Fibroblast of skin of abdomen (primary cell): ENCODE results near the gene AUNIP.

ENCODE experiments used
- DNase-seq: peaks from one replicate; pipeline ENCODE4 v3.0.0-alpha.2; 2013

The AUNIP gene

GRCh38 chr1:25808481-25809244 is 50.6 kb downstream of the AUNIP start:
- DNase-seq, result no peak

GRCh38 chr1:25807480-25808390 is 51.5 kb downstream of the AUNIP start:
- no peak for DNase-seq

GRCh38 chr1:25806418-25806817 is 52.8 kb downstream of the AUNIP start:
- peak; percentile 51 for DNase-seq

GRCh38 chr1:25805863-25806225 is 53.4 kb downstream of the AUNIP start:
- no peak for DNase-seq

- DNase-seq, result no peak
These were observed 54.0 kb downstream of the AUNIP start for GRCh38 chr1:25804964-25805862.

- no peak for DNase-seq
These were observed 54.9 kb downstream of the AUNIP start for GRCh38 chr1:25804244-25804963.

GRCh38 chr1:25803368-25803767 is 55.9 kb downstream of the AUNIP start:
- no peak for DNase-seq

GRCh38 chr1:25802915-25803314 is 56.3 kb downstream of the AUNIP start:
- DNase-seq, result no peak

GRCh38 chr1:25800703-25801377 is 58.4 kb downstream of the AUNIP start:
- no peak for DNase-seq

GRCh38 chr1:25799935-25800702 is 59.1 kb downstream of the AUNIP start, which contains the start of gene SELENON:
TSS of gene SELENON (plus strand) at chr1:25800193. CDS start at chr1:25800231, 38 bp downstream.
- DNase-seq, result peak; percentile 51

GRCh38 chr1:25799352-25799934 is 59.8 kb downstream of the AUNIP start:
- DNase-seq, result no peak

- DNase-seq, result no peak
These were observed 60.4 kb downstream of the AUNIP start for GRCh38 chr1:25798666-25799351.

GRCh38 chr1:25797939-25798338 is 61.3 kb downstream of the AUNIP start:
- DNase-seq, result no peak

GRCh38 chr1:25796811-25797458 is 62.3 kb downstream of the AUNIP start:
- DNase-seq, result peak; percentile 65

- no peak for DNase-seq
These were observed 63.1 kb downstream of the AUNIP start for GRCh38 chr1:25795946-25796810.

- DNase-seq, result no peak
These were observed 64.0 kb downstream of the AUNIP start for GRCh38 chr1:25795211-25795610.

GRCh38 chr1:25794325-25794724 is 64.9 kb downstream of the AUNIP start:
- no peak for DNase-seq
